SH-SY5Y (cell line): ENCODE data around the gene KRTAP5-1.

ENCODE experiments used
- GATA2 ChIP-seq: IDR thresholded peaks from 2 replicates; pipeline ENCODE4 v1.6.1; 2011; ENCODE audit warnings: mild to moderate bottlenecking, low read depth, low read length
- GATA3 ChIP-seq: IDR thresholded peaks from 2 replicates; pipeline ENCODE4 v1.6.1; 2011; ENCODE audit warnings: low read depth, mild to moderate bottlenecking, low read length, moderate library complexity

The KRTAP5-1 gene

DNA sequence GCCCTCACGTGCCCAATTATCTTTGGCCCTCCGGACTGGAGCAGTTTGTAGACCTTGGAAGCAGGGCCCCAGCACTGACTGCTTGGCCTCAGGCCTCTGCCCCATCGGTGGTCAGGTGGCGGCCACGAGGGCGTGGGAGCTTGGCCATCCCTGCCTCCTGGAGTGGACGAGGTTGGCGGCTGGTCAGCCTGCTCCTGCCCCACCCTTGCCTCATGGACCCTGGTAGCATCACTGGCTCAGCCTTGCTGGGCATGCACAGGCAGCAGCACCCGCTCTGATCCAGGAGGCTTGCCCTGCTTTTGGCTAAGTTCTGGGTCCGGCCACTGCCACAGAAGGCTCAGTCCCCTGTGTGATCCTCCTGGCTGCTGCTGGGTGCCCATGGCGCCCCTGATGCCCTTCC, 19.1 kb upstream of the KRTAP5-1 start:
- TF ChIP-seq GATA2, result no peak
- TF ChIP-seq GATA3, result no peak

DNA sequence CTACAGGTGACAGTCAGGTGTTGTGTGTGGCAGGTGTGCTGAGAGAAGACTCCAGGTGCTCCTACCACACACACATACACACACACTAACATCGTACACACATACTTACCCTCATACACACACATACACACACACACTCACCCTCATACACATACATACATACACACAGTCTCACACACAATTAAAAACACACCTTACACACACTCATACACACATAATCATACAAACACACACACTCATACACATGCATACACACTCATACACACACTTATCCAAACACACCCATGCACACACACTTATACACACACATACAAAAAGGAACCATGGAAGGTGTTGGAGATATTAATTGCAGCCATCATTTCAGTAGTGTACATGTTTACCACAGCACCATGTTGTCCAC, 18.5 kb upstream of the KRTAP5-1 start:
- TF ChIP-seq GATA2 (no peak), GATA3 (no peak)

DNA sequence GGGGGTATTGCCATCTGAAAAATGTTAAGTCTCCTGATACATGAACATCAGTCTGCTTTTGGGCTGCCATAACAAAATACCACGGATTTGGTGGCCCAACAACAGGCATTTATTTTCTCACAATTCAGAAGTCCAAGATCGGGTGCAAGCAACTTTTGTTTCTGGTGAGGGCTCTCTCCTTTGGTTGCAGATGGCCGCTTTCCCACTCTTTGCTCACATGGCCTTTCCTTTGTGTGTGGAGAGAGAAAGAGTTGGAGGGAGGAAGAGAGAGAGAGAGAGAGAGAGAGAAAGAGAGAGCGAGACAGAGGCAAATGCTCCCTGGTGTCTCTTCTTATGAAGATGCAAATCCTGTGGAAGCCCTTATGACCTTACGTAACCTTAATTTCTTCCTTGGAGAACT, 15.5 kb upstream of the KRTAP5-1 start:
- TF ChIP-seq GATA2, result no peak

DNA sequence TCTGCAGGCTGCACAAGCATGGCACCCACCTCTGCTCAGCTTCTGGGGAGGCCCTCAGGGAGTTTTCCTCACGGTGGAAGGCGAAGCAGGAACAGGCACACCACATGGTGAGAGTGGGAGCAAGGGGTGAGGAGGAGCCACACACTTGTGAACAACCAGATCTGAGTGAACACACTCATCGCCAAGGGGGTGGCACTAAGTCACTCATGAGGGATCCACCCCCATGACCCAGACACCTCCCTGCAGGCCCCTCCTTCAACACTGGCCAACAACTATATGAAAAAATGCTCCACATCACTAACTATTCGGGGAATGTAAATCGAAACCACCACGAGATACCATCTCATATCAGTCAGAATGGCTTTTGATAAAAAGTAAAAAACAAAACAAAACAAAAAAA, 13.7 kb upstream of the KRTAP5-1 start:
- no peak for TF ChIP-seq GATA3
- TF ChIP-seq GATA2, result no peak

DNA sequence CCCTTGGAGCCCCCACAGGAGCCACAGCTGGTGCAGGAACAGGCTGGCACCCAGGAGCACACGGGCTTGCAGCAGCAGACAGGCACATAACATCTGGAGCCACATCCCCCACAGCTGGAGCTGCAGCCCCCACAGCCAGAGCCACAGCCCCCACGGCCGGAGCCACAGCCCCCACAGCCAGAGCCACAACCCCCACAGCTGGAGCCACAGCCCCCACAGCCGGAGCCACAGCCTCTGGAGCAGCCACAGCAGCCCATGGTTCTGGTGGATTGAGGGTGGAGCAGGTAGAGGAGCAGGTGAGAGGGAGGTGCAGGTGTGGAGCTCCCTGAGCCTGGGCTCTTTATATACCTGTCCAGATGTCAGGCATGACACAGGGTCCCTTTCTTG, 12.9 kb upstream of the KRTAP5-1 start, which contains the start of gene KRTAP5-2:
Gene KRTAP5-2 (minus strand): TSS at position 301 of the 387 bp plus-strand sequence. CDS start 44 bp downstream, at position 257.
- TF ChIP-seq GATA3 (no peak), GATA2 (no peak)

DNA sequence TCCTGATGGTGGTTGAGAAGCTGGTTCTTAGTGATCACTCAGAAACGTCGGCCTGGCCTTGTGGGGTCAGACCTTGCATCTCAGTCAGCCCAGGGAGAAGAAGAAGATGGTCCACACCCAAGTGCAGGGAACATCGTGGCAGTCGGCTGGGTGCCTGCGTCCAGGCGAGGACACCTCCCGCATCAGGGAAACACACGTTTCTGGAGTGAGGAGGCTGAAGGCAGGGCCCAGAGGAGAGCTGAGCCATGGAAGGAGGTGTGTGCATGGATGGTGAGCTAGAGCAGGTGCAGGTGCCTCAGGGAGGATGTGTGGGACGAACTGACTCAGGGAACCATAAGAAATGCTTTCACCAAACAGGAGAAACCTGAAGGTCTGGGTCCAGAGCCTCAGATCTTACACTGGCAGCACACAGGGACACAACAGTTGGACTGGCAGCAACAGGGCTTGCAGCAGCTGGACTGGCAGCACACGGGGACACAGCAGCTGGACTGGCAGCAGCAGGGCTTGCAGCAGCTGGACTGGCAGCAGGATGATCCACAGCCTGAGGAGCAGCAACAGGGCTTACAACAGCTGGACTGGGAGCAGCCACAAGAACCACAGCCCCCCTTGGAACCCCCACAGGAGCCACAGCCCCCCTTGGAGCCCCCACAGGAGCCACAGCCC, 12.4 kb upstream of the KRTAP5-1 start:
- TF ChIP-seq GATA3 (no peak), GATA2 (no peak)

DNA sequence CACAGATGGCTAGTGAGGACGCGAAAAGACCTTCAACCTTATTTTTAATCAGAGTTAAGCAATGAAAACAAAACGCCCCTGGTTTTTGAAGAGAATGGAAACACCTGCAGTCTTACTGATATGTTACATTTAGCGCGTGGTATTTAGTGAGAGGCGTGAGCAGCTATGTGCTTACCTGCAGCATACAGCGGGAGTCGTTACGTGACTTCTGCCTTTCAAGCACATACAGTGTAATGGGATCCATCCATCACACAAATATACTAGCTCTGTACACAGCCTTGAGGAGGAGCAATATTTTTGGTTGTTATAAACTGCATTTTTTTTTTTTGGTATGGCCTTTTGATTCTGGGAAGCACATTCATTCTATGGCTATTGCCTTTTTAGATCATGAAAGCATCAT, 7.5 kb upstream of the KRTAP5-1 start:
- TF ChIP-seq GATA2, result no peak
- TF ChIP-seq GATA3, result no peak

DNA sequence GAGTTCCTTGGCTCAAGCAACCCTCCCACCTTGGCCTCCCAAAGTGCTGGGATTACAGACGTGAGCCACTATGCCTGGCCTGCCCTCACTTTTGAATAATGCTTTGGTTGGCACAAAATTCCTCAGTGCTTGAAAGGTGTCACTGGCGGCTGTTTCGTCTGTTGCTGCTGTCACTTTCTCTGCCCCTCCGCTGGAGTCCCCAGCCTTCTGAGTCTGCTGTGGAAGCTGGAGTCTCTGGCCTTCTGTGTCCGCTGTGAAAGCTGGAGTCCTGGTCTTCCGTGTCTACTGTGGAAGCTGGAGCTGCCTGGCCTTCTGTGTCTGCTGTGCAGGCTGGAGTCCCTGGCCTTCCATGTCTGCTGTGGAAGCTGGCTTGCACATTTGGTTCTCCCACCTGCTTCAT, 4.9 kb upstream of the KRTAP5-1 start:
- TF ChIP-seq GATA3, result no peak
- no peak for TF ChIP-seq GATA2

DNA sequence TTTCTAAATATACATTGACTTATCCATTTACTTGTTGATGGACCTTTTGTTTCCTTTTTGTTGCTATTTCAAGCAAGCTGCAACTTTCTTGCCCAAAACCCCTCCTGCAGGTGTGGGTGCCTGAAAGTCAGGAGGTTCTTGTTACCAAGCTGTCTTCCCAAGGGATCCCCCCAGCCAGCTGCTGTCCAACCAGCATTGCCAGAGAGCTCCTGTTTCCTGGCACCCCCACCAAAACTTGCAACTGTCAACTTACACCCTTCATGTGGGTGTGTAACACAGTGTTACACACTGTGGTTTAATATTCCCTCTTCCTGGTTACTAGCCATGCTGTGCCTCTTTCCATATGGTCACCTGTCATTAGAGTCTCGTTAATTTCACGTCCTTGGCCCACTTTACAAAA, 1.6 kb upstream of the KRTAP5-1 start:
- TF ChIP-seq GATA2, result no peak
- no peak for TF ChIP-seq GATA3

DNA sequence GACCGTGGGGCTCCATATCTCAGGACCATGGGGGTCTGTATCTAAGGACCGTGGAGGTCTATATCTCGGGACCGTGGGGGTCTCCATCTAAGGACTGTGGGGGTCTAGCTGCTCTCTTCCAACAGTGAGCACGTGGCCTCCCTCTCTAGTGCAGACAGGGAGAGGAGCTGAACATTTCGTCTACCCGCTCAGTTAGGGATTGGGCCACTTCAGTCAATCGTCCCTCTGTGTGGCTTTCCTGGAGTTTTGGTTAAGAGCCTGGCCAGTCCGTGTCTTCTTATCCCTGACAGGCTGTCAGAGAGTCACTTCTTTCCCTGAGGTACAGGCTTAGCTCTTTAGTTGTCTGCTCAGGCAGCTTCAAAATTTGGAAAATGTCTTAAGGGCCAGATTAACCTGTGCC, 3.1 kb downstream of the KRTAP5-1 start:
- TF ChIP-seq GATA3 (no peak), GATA2 (no peak)

DNA sequence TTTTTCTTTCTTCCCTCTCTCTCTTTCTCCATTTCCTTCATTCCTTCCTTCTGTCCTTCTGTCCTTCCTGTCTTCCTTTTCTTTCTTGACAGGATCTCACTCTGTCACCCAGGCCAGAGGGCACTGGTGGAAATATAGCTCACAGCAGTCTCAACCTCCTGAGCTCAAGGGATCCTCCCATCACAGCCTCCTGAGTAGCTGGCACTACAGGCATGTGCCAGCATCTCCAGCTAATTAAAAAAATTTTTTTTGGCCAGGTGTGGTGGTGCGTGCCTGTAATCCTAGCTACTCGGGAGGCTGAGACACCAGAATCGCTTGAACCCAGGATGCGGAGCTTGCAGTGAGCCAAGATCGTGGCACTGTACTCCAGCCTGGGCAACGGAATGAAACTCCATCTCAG, 8.3 kb downstream of the KRTAP5-1 start:
- TF ChIP-seq GATA3 (no peak), GATA2 (no peak)

DNA sequence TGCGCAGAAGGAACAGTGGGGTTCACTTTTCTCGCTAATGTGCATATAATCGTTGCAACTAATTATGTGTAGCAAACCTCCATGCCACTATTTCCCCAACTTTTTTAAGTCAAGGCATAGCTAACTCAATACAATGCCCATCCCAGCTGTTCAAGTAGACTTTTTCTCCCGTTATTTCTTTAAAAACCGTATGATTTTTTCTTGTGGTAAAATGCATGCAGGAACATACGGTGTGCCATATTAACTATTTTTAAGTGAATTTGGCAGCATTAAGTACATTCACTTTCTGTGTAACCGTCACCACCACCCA, 10.2 kb downstream of the KRTAP5-1 start:
- no peak for TF ChIP-seq GATA2
- no peak for TF ChIP-seq GATA3

DNA sequence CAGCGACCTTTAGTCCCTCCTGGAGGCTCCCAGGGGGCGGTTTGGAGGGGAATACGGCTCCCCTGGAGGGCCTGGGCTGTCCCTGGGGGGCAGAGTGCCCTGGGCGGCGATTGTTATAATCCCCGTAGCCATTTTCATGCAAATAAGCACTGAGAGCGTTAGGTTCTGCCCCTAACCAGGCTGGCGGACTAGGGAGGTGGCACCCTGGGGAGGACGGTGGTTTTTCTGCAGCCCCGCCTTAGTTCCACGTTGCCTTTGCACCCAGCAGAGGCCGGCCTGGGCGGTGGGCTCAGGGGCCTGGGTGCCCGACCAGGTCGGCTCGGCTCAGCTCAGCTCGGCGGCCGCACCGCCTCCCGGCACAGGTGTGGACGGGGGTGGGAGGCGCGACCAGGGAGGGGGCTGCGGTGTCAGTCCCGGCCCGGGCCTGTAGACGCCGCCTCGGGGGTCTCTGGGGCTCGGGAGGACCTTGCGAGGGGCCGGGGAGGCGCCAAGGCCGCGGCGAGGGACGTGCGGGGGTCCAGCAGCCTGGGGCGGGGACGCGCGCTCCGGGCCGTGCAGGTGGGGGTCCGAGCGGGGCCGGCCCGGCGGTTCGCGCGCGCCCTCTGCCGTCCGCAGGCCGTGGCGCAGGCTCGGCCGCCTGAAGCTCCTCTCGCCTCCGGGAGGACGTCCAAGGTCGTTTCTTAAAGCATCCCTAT, 10.7 kb downstream of the KRTAP5-1 start:
- TF ChIP-seq GATA3 (no peak), GATA2 (no peak)

DNA sequence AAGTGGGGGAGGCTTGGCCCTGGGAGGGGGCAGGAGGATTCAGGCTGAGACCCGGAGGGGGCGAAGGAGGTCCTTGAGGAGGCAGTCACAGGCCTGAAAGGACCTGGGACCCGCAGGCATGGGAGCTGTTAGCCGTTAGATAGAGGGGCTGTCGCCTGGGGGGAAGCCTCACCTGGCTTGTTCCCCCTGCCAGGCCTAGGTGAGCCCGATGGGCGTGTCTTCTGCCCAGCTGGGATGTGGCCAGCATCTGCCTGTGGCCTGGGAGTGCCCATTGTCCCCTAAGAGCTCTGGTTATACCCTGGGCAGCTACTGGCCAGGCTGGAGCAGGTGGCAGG, 11.2 kb downstream of the KRTAP5-1 start:
- no peak for TF ChIP-seq GATA3
- no peak for TF ChIP-seq GATA2

DNA sequence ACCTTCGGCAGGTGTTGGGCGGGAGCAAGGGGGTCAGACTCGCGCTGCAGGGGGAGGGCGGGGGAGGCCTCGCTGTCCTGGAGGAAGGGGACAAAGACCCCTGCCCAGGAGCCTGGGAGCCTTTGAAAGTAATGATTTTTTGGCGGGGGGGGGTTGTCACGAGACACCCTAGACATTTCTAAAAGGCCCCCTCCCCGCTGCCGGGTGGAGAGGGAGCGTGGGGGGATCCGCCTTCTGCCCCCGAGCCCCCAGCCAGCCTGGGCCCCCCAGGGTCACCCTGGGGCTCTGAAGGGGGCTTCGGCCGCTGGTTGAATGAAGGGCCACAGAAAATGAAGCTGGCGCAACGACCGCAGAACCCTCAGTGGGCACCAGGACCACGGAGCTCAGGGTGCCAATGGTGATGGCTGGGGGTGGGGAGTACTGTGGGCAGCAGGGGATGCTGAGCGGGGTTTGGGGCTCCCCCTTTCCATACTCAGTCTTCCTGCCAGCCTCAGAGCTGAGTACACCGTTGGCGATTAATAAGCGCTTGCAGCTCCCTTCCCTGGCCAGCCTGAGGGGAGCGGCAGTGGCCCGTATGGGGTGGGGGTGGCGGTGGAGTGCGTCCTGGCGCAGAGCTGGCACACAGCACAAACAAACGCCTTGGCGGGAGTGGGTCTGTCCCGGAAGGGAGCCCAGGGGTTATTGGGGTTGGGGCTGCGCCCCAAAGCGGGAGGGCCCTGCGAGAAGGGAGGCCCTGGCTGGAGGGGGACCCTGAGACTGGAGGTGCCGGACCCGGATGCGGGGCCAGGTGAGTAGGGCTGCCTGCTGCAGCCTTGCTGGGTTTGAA, 11.8 kb downstream of the KRTAP5-1 start:
- no peak for TF ChIP-seq GATA2
- no peak for TF ChIP-seq GATA3
